Upper lobe of left lung (tissue), 6 donors: Measurements from ENCODE around the gene GDF11. TPM values are rescaled to one million over a fixed set of nuclear protein-coding genes. Genes with fewer than 3 reads are reported as not detected.

ENCODE experiments used
- ATAC-seq, 2 donors: fragments of 200-7000 bp; cut with Tn5 transposase; one replicate each; pipeline ENCODE4 v1.9.1; 2022; ENCODE audit warnings: mild to moderate bottlenecking in 2 of 2, moderate library complexity in 2 of 2; ENCODE audit not compliant: low FRiP score in 2 of 2
- DNase-seq, 2 donors: peaks; one replicate each; pipeline ENCODE4 v3.0.0-alpha.2; 2019 to 2020
- H3K27ac ChIP-seq, 4 donors: fragments of 200-600 bp; sonication (generic); one replicate each; pipeline ENCODE4 v1.5.1; 2016 to 2019
- H3K27me3 ChIP-seq, 4 donors: fragments of 200-600 bp; sonication (generic); one replicate each; pipeline ENCODE4 v1.5.1; 2017 to 2019
- H3K36me3 ChIP-seq, 4 donors: fragments of 200-600 bp; sonication (generic); one replicate each; pipeline ENCODE4 v1.5.1; 2016 to 2019
- H3K4me1 ChIP-seq, 4 donors: fragments of 200-600 bp; sonication (generic); one replicate each; pipeline ENCODE4 v1.5.1; 2018 to 2019
- H3K4me3 ChIP-seq, 4 donors: fragments of 200-600 bp; sonication (generic); one replicate each; pipeline ENCODE4 v1.5.1; 2017 to 2019; ENCODE audit warnings: mild to moderate bottlenecking in 2 of 4, moderate library complexity in 1 of 4
- H3K9me3 ChIP-seq, 4 donors: fragments of 200-600 bp; sonication (generic); one replicate each; pipeline ENCODE4 v1.5.1; 2018 to 2019
- CTCF ChIP-seq, 6 experiments: fragments of 450-650 bp in 4 of 6; fragments of 200-600 bp in 2 of 6; sonication (generic) in 2 of 6; IDR thresholded peaks; one replicate each; pipeline ENCODE4 v1.5.1; 2016 to 2019; ENCODE audit warnings: antibody characterized with exemption in 6 of 6
- EP300 ChIP-seq, 4 donors: sonication (generic); formaldehyde crosslinking; IDR thresholded peaks; one replicate each; pipeline ENCODE4 v1.5.1; 2017; ENCODE audit warnings: antibody characterized with exemption in 4 of 4, control low read depth in 2 of 4
- POLR2A ChIP-seq, 4 donors: fragments of 450-650 bp; IDR thresholded peaks; one replicate each; pipeline ENCODE4 v1.5.1; 2016 to 2017; ENCODE audit warnings: antibody characterized with exemption in 4 of 4, mild to moderate bottlenecking in 2 of 4
- POLR2AphosphoS5 ChIP-seq, 2 donors: sonication (generic); formaldehyde crosslinking; IDR thresholded peaks; one replicate each; pipeline ENCODE4 v1.5.1; 2017; ENCODE audit warnings: antibody characterized with exemption in 2 of 2
- WGBS, 2 donors: methylation state at CpG; one replicate each; pipeline ENCODE4 v1.1.5; 2017 to 2018; 5-methylcytosine and 5-hydroxymethylcytosine counted together
- total RNA-seq, 6 donors: library from RNA; depleted of rRNA in 4 of 6; stranded (reverse); fragments of >200 nt in 4 of 6; gene quantifications; one replicate each; pipeline versions ENCODE4 v1.1.0 to v1.2.1, GENCODE V29; 2016 to 2021
- donor health status: DM: no; HTN: no; CAD: no; lungs with moderate emphysema.
- donor health status: DM: no; HTN: yes; CAD: no; lungs with severe emphysema.

The GDF11 gene
- total RNA-seq, 6 donors from 2014 or later, result 1.0 to 6.8 (median 2.3) TPM

GRCh38 chr12:55715833-55716581 is 26.9 kb upstream of the GDF11 start, which contains the start of gene BLOC1S1:
BLOC1S1 (plus strand) TSS chr12:55716046; CDS start chr12:55716052, 6 bp downstream.
- WGBS, 2 donors, result 0 to 2% methylated on average over 27 to 39 of the region's 42 CpGs
- peak in 2 of 6 experiments; percentile 11 to 19 for TF ChIP-seq CTCF (IDR thresholded peaks at IDR 0.05)
- peak; percentile 89 to 90 for TF ChIP-seq POLR2AphosphoS5 (IDR thresholded peaks at IDR 0.05)
- peak in 2 of 4 donors; percentile 51 to 89 for TF ChIP-seq EP300 (IDR thresholded peaks at IDR 0.05)
- TF ChIP-seq POLR2A (IDR thresholded peaks at IDR 0.05), result peak in 3 of 4 donors; percentile 15 to 72 (median 46)
- peaks cover 0 to 6% (median 2%) of the 10 kb centered on the region in 4 donors for H3K36me3 ChIP-seq
- H3K4me1 ChIP-seq, result peaks cover 27 to 58% (median 39%) of the 10 kb centered on the region in 4 donors
- peak within 1 kb of the TSS; percentile 78 to 97 (median 88) for H3K4me3 ChIP-seq
- H3K27ac ChIP-seq, result peak within 1 kb of the TSS; percentile 93 to 97 (median 94)
- DNase-seq, result peak; percentile 94 to 97
- no peaks in the 10 kb centered on the region for H3K9me3 ChIP-seq
- ATAC-seq, result peak; percentile 87 to 92
- H3K27me3 ChIP-seq, result no peaks in the 10 kb centered on the region

DNA sequence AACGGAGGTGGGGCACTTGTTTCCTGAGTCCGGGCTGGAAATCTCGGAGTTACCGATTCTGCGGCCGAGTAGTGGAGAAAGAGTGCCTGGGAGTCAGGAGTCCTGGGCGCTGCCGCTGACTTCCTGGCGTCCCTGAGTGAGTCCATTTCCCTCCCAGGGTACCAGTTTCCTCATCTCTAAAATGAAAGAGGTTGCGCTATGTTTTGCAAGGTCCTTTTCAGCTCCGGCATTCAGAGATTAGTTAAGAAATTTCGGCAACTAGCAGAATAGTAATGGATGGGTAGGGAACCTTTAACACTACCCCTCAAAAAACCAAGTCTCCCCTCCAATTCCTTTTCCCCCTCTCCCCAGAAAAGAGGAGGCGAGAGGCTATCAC is 26.4 kb upstream of the GDF11 start:
- Histone ChIP-seq H3K9me3 (no peaks in the 10 kb centered on the region), H3K4me3 (peak overlapping the region; percentile 78 to 97 (median 88)), H3K27ac (peak overlapping the region; percentile 93 to 97 (median 94)), H3K36me3 (peaks cover 0 to 6% (median 2%) of the 10 kb centered on the region in 4 donors), H3K27me3 (no peaks in the 10 kb centered on the region), H3K4me1 (peaks cover 32 to 63% (median 41%) of the 10 kb centered on the region in 4 donors)
- peak in 1 of 6 experiments; percentile 18 for TF ChIP-seq CTCF (IDR thresholded peaks at IDR 0.05)
- no peak for TF ChIP-seq POLR2AphosphoS5 (IDR thresholded peaks at IDR 0.05)
- no peak for TF ChIP-seq EP300 (IDR thresholded peaks at IDR 0.05)
- ATAC-seq (peak; percentile 1 to 26), DNase-seq (no peak)
- WGBS, 2 donors, result 6 to 11% methylated on average over 6 to 13 of the region's 13 CpGs

- Histone ChIP-seq H3K27me3 (no peaks in the 10 kb centered on the region), H3K4me3 (peak overlapping the region in 3 of 4 donors; percentile 87 to 97 (median 89)), H3K36me3 (peaks cover 0 to 6% (median 2%) of the 10 kb centered on the region in 4 donors), H3K9me3 (no peaks in the 10 kb centered on the region), H3K27ac (peak overlapping the region; percentile 93 to 97 (median 94)), H3K4me1 (peaks cover 32 to 63% (median 41%) of the 10 kb centered on the region in 4 donors)
- WGBS, 2 donors, result 40 to 46% methylated on average over 8 of the region's 8 CpGs
- DNase-seq, result no peak
- TF ChIP-seq POLR2A (IDR thresholded peaks at IDR 0.05), result no peak
- TF ChIP-seq CTCF (IDR thresholded peaks at IDR 0.05), result no peak
- TF ChIP-seq POLR2AphosphoS5 (IDR thresholded peaks at IDR 0.05), result no peak
- no peak for TF ChIP-seq EP300 (IDR thresholded peaks at IDR 0.05)
- no peak for ATAC-seq
Observed at GRCh38 chr12:55717011-55718007, 25.6 kb upstream of the GDF11 start.

- H3K4me3 ChIP-seq, result no peak overlapping the region
- peaks cover 0 to 9% (median 6%) of the 10 kb centered on the region in 4 donors for H3K36me3 ChIP-seq
- no peaks in the 10 kb centered on the region for H3K27me3 ChIP-seq
- ATAC-seq, result no peak
- WGBS, 2 donors, result 42 to 48% methylated on average over 4 of the region's 4 CpGs
- H3K27ac ChIP-seq, result peak overlapping the region in 3 of 4 donors; percentile 44 to 97 (median 93)
- no peaks in the 10 kb centered on the region for H3K9me3 ChIP-seq
- DNase-seq, result no peak
- TF ChIP-seq POLR2AphosphoS5 (IDR thresholded peaks at IDR 0.05) (no peak), CTCF (IDR thresholded peaks at IDR 0.05) (no peak), POLR2A (IDR thresholded peaks at IDR 0.05) (no peak), EP300 (IDR thresholded peaks at IDR 0.05) (no peak)
- H3K4me1 ChIP-seq, result peaks cover 32 to 63% (median 41%) of the 10 kb centered on the region in 4 donors
Observed at GRCh38 chr12:55718015-55718414, 24.9 kb upstream of the GDF11 start.
